Liver (tissue), 3 donors: ENCODE data around the gene TIPRL.

Source experiments
- ATF3 ChIP-seq: IDR thresholded peaks from 2 replicates; pipeline ENCODE4 v1.6.1; 2016; ENCODE audit warnings: antibody characterized with exemption
- CTCF ChIP-seq: fragments of 150-350 bp; IDR thresholded peaks from 2 replicates; pipeline ENCODE4 v1.5.1; 2017; ENCODE audit warnings: improper control_type of control experiment, low read depth, low read length; ENCODE audit not compliant: missing input control
- EGR1 ChIP-seq, 2 donors: IDR thresholded peaks; 2 replicates each; pipeline ENCODE4 v1.6.1; 2016 to 2018; ENCODE audit warnings: antibody characterized with exemption in 2 of 2, low read depth in 2 of 2
- FOXA1 ChIP-seq: IDR thresholded peaks from 2 replicates; pipeline ENCODE4 v1.6.1; 2016; ENCODE audit warnings: antibody characterized with exemption
- GABPA ChIP-seq, 2 donors: IDR thresholded peaks in 1 of 2; conservative IDR thresholded peaks in 1 of 2; 2 replicates each; pipeline ENCODE4 v1.6.1; 2016; ENCODE audit warnings: antibody characterized with exemption in 2 of 2, mild to moderate bottlenecking in 1 of 2, moderate library complexity in 1 of 2
- MAX ChIP-seq: IDR thresholded peaks from 2 replicates; pipeline ENCODE4 v1.6.1; 2016; ENCODE audit warnings: antibody characterized with exemption
- RAD21 ChIP-seq, 2 donors: IDR thresholded peaks; 2 replicates each; pipeline ENCODE4 v1.6.1; 2016; ENCODE audit warnings: antibody characterized with exemption in 2 of 2, mild to moderate bottlenecking in 2 of 2
- RXRA ChIP-seq, 2 donors: IDR thresholded peaks; 2 replicates each; pipeline ENCODE4 v1.6.1; 2017 to 2018; ENCODE audit warnings: antibody characterized with exemption in 2 of 2, mild to moderate bottlenecking in 1 of 2
- SP1 ChIP-seq: IDR thresholded peaks from 2 replicates; pipeline ENCODE4 v1.6.1; 2018; ENCODE audit warnings: antibody characterized with exemption, mild to moderate bottlenecking
- TAF1 ChIP-seq: conservative IDR thresholded peaks from 2 replicates; pipeline ENCODE4 v1.6.1; 2016; ENCODE audit warnings: antibody characterized with exemption, mild to moderate bottlenecking
- YY1 ChIP-seq: IDR thresholded peaks from 2 replicates; pipeline ENCODE4 v1.6.1; 2016; ENCODE audit warnings: antibody characterized with exemption, mild to moderate bottlenecking
- donor health status: healthy.
- donor health status: healthy.

GRCh38 chr1:168178638-168179437 lies at the start of gene TIPRL:
- TF ChIP-seq CTCF (peak; percentile 61), EGR1 (IDR thresholded peaks at IDR 0.05; ENCODE audit: low read depth in 2 of 2) (peak; percentile 88 to 96), GABPA (IDR thresholded peaks at IDR 0.05 in 1 of 2, conservative IDR thresholded peaks at IDR 0.05 in 1 of 2) (peak; percentile 83 to 96), TAF1 (no peak), YY1 (peak; percentile 86), MAX (peak; percentile 95), SP1 (peak; percentile 91), RAD21 (IDR thresholded peaks at IDR 0.05) (peak; percentile 67 to 69), RXRA (IDR thresholded peaks at IDR 0.05) (peak; percentile 71 to 88), FOXA1 (no peak), ATF3 (peak; percentile 86)
